Measurements from ENCODE around the gene TMEM141. TPM values are rescaled to one million over a fixed set of nuclear protein-coding genes. Genes with fewer than 3 reads are reported as not detected.
A peak's percentile ranks its signal among the peaks of the same experiment; 100 is the strongest.

The TMEM141 gene
- total and polyA plus RNA-seq, 10 of the 15 experiments (the other 5 are each of a cell fraction or from before 2014, with no cell fraction given) = 7.8 to 48.6 (median 34.4) TPM

DNA sequence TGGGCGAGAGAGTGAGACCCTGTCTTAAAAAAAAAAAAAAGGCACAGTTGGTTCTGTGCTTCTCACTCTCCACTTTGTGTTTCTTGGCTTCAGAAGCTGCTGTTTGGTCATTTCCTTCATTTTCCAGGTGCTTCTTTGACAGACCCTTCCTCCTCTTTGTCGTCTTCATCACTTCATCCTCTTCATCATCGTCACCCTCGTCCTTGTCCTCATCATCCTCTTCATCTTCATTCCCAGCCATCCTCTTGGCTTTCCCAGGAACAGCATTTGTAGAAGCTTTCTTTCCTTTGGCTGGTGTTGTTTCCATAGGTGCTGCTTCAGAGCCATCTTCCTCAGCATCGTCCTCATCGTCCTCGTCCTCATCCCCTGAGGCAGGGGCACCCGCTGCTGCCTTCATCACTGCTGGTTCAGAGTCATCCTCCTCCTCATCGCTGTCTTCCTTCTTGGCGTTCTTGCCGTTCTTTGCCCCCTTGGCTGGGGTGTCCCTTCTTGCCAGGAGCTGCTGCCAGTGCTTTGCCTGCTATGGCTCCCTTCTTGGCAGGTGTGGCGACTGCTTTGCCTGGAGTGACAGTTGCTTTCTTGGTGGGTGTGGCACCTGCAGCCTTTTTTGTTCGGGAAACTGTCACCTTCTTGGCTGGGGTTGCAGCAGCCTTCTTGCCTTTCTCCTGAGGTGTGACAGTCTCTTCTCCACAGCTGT, 23.7 kb downstream of the TMEM141 start (continued):
- TF ChIP-seq RELA (IDR thresholded peaks at IDR 0.05; ENCODE audit: borderline replicate concordance, partially characterized antibody) (no peak), IRF4 (IDR thresholded peaks at IDR 0.05; ENCODE audit: low read depth, low read length) (no peak)

DNA sequence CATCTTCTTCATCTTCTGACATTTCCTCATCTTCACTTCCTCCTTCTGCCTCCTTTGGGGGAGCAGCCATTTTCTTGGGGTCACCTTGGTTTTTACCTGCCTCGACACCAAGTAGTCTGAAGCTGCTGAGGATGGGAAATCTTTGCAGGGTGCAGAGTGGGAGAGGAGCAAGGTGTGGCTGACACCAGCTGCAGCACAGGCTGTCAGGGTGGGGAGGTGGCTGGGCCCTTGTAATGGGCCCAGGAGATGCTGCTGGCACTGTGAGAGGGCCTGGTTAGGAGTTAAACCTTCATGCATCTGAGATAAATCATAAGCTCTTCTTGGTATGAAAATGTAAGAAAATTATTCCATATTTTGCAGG, 24.3 kb downstream of the TMEM141 start:
- SMC1A ChIA-PET (ENCODE audit: uncharacterized antibody, unreplicated experiment) = interaction anchor here (1.3 kb wide), 1 partner anchor 10 kb away, joined by 3 read pairs; no protein-coding TSS in a partner anchor
- no peaks in the 10 kb centered on the region; the same call in 1 of the 2 replicates for H4K20me1 ChIP-seq (ENCODE audit: control insufficient read depth, insufficient read depth)
- no TSS peak for BruUV-seq (replicated peaks)
- in situ Hi-C loops (cut with MboI) = no loop called here
- H3K4me2 ChIP-seq (ENCODE audit: control insufficient read depth, insufficient read depth) = no peak overlapping the region
- peaks cover 11% of the 10 kb centered on the region for H3K79me2 ChIP-seq (ENCODE audit: control insufficient read depth, insufficient read depth, low read length)
- POLR2A ChIA-PET = interaction anchor here (0.8 to 1.5 kb wide), 3 partner anchors 9 to 29 kb away, joined by 3 to 4 read pairs (median 3); no protein-coding TSS in a partner anchor
- CTCF ChIA-PET = interaction anchor here (0.6 to 2.6 kb wide), 5 partner anchors 12 to 214 kb away, joined by 3 to 12 read pairs (median 4); partner anchors contain the start of gene AJM1
- H3K9ac ChIP-seq (ENCODE audit: control insufficient read depth, insufficient read depth, low read length) = no peak overlapping the region
- RAD21 ChIA-PET (ENCODE audit: unreplicated experiment) = no interaction called here
- TF ChIP-seq SPI1 (IDR thresholded peaks at IDR 0.05; ENCODE audit: borderline replicate concordance, insufficient read depth, low read depth, low read length) (peak; percentile 24; the same call in 1 of the 2 replicates), RELA (IDR thresholded peaks at IDR 0.05; ENCODE audit: borderline replicate concordance, partially characterized antibody) (no peak)
- H3K27ac ChIP-seq (ENCODE audit: control insufficient read depth, insufficient read depth) = no peak overlapping the region
- H3K36me3 ChIP-seq (ENCODE audit: control insufficient read depth in 2 of 2, insufficient read depth in 2 of 2, low read length in 1 of 2) = peaks cover 5 to 8% of the 10 kb centered on the region in 2 experiments; a peak in 3 of 4 replicates
- no peaks in the 10 kb centered on the region for H3K27me3 ChIP-seq (replicated peaks in 1 of 2; ENCODE audit: control insufficient read depth in 2 of 2, insufficient read depth in 2 of 2, low read length in 1 of 2)
- no peaks in the 10 kb centered on the region for H3K9me3 ChIP-seq (replicated peaks; ENCODE audit: control insufficient read depth, insufficient read depth, low read length)
- WGBS (ENCODE audit: insufficient coverage, insufficient replicate concordance, low lambda C conversion rate, missing lambda C conversion rate) = 0% methylated on average over 1 of the region's 1 CpG
- no peak for DNase-seq (ENCODE audit: low read depth, low spot score)
- no peak overlapping the region for H3K4me3 ChIP-seq
- FAIRE-seq = no peak
- H3K4me1 ChIP-seq (ENCODE audit: control insufficient read depth, insufficient read depth, low read length) = no peaks in the 10 kb centered on the region
- intact Hi-C loops (cut with micrococcal nuclease; ENCODE audit: unreplicated experiment) = no loop called here
- H2AFZ ChIP-seq (ENCODE audit: control insufficient read depth, low read depth, low read length) = no peak overlapping the region
- ATAC-seq = no peak
